CD14-positive monocyte (primary cell): ENCODE results near the gene GFOD1. TPM values are rescaled to one million over a fixed set of nuclear protein-coding genes. Genes with fewer than 3 reads are reported as not detected.

Experiments used
- DNase-seq, 3 donors: peaks; one replicate each; pipeline ENCODE4 v3.0.0-alpha.2; 2011 to 2022
- H2AFZ ChIP-seq: 2 replicates; pipeline ENCODE4 v1.6.0; 2012; ENCODE audit warnings: mild to moderate bottlenecking, low read depth, low read length, inconsistent platforms; ENCODE audit not compliant: insufficient read depth, poor library complexity, severe bottlenecking
- H3K27ac ChIP-seq, 2 donors: 1 replicate in 1 of 2; 2 replicates in 1 of 2; pipeline ENCODE4 v1.5.1; 2012 to 2013; ENCODE audit warnings: low read length in 2 of 2, control low read depth in 1 of 2, inconsistent platforms in 1 of 2, low read depth in 1 of 2, mild to moderate bottlenecking in 1 of 2
- H3K27me3 ChIP-seq, 2 donors: one replicate each; pipeline versions ENCODE4 v1.6.0 to v1.6.1; 2011 to 2013; ENCODE audit warnings: low read length in 2 of 2; ENCODE audit not compliant: control insufficient read depth in 2 of 2, insufficient read depth in 2 of 2
- H3K36me3 ChIP-seq, 2 donors: replicated peaks in 1 of 2; 1 replicate in 1 of 2; 2 replicates in 1 of 2; pipeline versions ENCODE4 v1.5.1 to v1.6.1; 2012 to 2013; ENCODE audit warnings: low read length in 2 of 2, control low read depth in 1 of 2, inconsistent platforms in 1 of 2, mild to moderate bottlenecking in 1 of 2; ENCODE audit not compliant: insufficient read depth in 2 of 2, control insufficient read depth in 1 of 2
- H3K4me1 ChIP-seq, 2 donors: 1 replicate in 1 of 2; 2 replicates in 1 of 2; pipeline versions ENCODE4 v1.5.1 to v1.6.1; 2012 to 2013; ENCODE audit warnings: low read length in 2 of 2, control low read depth in 1 of 2, inconsistent platforms in 1 of 2, mild to moderate bottlenecking in 1 of 2, moderate library complexity in 1 of 2; ENCODE audit not compliant: insufficient read depth in 2 of 2, control insufficient read depth in 1 of 2
- H3K4me2 ChIP-seq: replicated peaks from 2 replicates; pipeline ENCODE3; 2012; ENCODE audit warnings: low read length, moderate library complexity, mild to moderate bottlenecking; ENCODE audit not compliant: poor library complexity, severe bottlenecking; ENCODE audit errors: extremely low read depth
- H3K4me3 ChIP-seq, 3 experiments: fragments of 200-600 bp in 1 of 3; sonication (generic) in 1 of 3; replicated peaks in 1 of 3; 1 replicate in 2 of 3; 2 replicates in 1 of 3; pipeline ENCODE4 v1.5.1; 2011 to 2013; ENCODE audit warnings: low read length in 3 of 3, mild to moderate bottlenecking in 3 of 3, control low read depth in 2 of 3, low read depth in 2 of 3, inconsistent platforms in 1 of 3, moderate library complexity in 1 of 3
- H3K79me2 ChIP-seq: 2 replicates; pipeline ENCODE4 v1.6.0; 2012; ENCODE audit warnings: mild to moderate bottlenecking, control low read depth, inconsistent platforms, low read length, moderate library complexity; ENCODE audit not compliant: insufficient read depth
- H3K9ac ChIP-seq: 2 replicates; pipeline ENCODE4 v1.6.0; 2017; ENCODE audit warnings: low read length, mild to moderate bottlenecking; ENCODE audit not compliant: insufficient read depth, poor library complexity, severe bottlenecking
- H3K9me3 ChIP-seq, 2 donors: replicated peaks in 1 of 2; 1 replicate in 1 of 2; 2 replicates in 1 of 2; pipeline versions ENCODE4 v1.5.1 to v1.6.1; 2012 to 2013; ENCODE audit warnings: low read length in 2 of 2, control low read depth in 1 of 2; ENCODE audit not compliant: control insufficient read depth in 1 of 2, insufficient read depth in 1 of 2
- H4K20me1 ChIP-seq: 2 replicates; pipeline ENCODE4 v1.6.0; 2012; ENCODE audit warnings: mild to moderate bottlenecking, low read length, control low read depth, moderate library complexity; ENCODE audit not compliant: insufficient read depth
- H3K27ac Mint-ChIP-seq, 7 donors: one replicate each; pipeline ENCODE4 v1.8.0; 2020; ENCODE audit warnings: mild to moderate bottlenecking in 7 of 7, mixed read lengths in 7 of 7, moderate library complexity in 6 of 7, inconsistent platforms in 2 of 7
- H3K27me3 Mint-ChIP-seq, 3 donors: one replicate each; pipeline ENCODE4 v1.8.0; 2021 to 2022; ENCODE audit warnings: low read depth in 3 of 3, mild to moderate bottlenecking in 3 of 3, mixed read lengths in 3 of 3, moderate library complexity in 3 of 3, inconsistent platforms in 1 of 3
- H3K36me3 Mint-ChIP-seq, 2 donors: one replicate each; pipeline ENCODE4 v1.8.0; 2020; ENCODE audit warnings: mixed read lengths in 2 of 2, inconsistent platforms in 1 of 2, mild to moderate bottlenecking in 1 of 2
- H3K4me1 Mint-ChIP-seq: one replicate; pipeline ENCODE4 v1.8.0; 2020; ENCODE audit warnings: mild to moderate bottlenecking, mixed read lengths
- H3K4me3 Mint-ChIP-seq, 2 donors: one replicate each; pipeline ENCODE4 v1.8.0; 2020; ENCODE audit warnings: mild to moderate bottlenecking in 2 of 2, mixed read lengths in 2 of 2, moderate library complexity in 1 of 2
- H3K9me3 Mint-ChIP-seq, 7 donors: one replicate each; pipeline ENCODE4 v1.8.0; 2020 to 2022; ENCODE audit warnings: mixed read lengths in 7 of 7, mild to moderate bottlenecking in 6 of 7, moderate library complexity in 6 of 7, inconsistent platforms in 2 of 7
- CTCF ChIP-seq: fragments of 200-600 bp; IDR thresholded peaks from one replicate; pipeline ENCODE4 v1.8.0; 2022; ENCODE audit warnings: antibody characterized with exemption, mild to moderate bottlenecking
- WGBS: methylation state at CpG from one replicate; pipeline ENCODE4 v1.1.5; 2013; ENCODE audit warnings: missing lambda C conversion rate; ENCODE audit not compliant: insufficient coverage; 5-methylcytosine and 5-hydroxymethylcytosine counted together
- intact Hi-C, 2 donors: fragments of 100-400 bp; cut with micrococcal nuclease; formaldehyde crosslinking; loops; one replicate each; pipeline versions ENCODE4 v1.15.0 to v1.15.1; 2023
- polyA plus RNA-seq, 3 donors: library from polyadenylated mRNA; depleted of rRNA in 1 of 3; unstranded in 2 of 3; stranded (reverse) in 1 of 3; fragments of 300-500 nt in 2 of 3; fragments of >200 nt in 1 of 3; fragmentation: Illumina TruSeq in 2 of 3; gene quantifications; 1 replicate in 2 of 3; 2 replicates in 1 of 3; pipeline ENCODE4 v1.2.3, GENCODE V29; 2012 to 2021

The GFOD1 gene
- polyA plus RNA-seq, 3 donors: 2.4 to 8.7 (median 2.4) TPM

GRCh38 chr6:13451181-13451895 is 36.1 kb downstream of the GFOD1 start:
- peaks cover 0 to 5% (median 0%) of the 10 kb centered on the region in 7 donors for H3K9me3 Mint-ChIP-seq

GRCh38 chr6:13450628-13451027 is 36.8 kb downstream of the GFOD1 start:
- Histone ChIP-seq H2AFZ (no peak overlapping the region), H3K4me2 (no peak overlapping the region), H3K4me3 (no peak overlapping the region), H3K9ac (no peak overlapping the region), H3K27me3 (no peaks in the 10 kb centered on the region), H3K4me1 (peaks cover 34 to 36% of the 10 kb centered on the region in 2 donors), H3K79me2 (no peaks in the 10 kb centered on the region), H3K36me3 (peaks cover 0 to 18% of the 10 kb centered on the region in 2 donors), H3K27ac (no peak overlapping the region), H4K20me1 (no peaks in the 10 kb centered on the region), H3K9me3 (no peaks in the 10 kb centered on the region)
- no peak for DNase-seq
- H3K4me3 Mint-ChIP-seq: no peak overlapping the region
- peaks cover 23 to 25% of the 10 kb centered on the region in 2 donors for H3K36me3 Mint-ChIP-seq
- H3K4me1 Mint-ChIP-seq: peaks cover 40% of the 10 kb centered on the region
- H3K9me3 Mint-ChIP-seq: peaks cover 0 to 5% (median 0%) of the 10 kb centered on the region in 7 donors
- intact Hi-C loops: loop anchor here (5.0 to 10.0 kb wide), 4 partner anchors 37 to 116 kb away; partner anchors contain the start of gene GFOD1 (in 2 of the 2)
- H3K27ac Mint-ChIP-seq: no peak overlapping the region
- 100% methylated on average over 3 of the region's 6 CpGs for WGBS
- TF ChIP-seq CTCF: no peak
- H3K27me3 Mint-ChIP-seq: peaks cover 0 to 2% (median 0%) of the 10 kb centered on the region in 3 donors

More at GRCh38 chr6:13451181-13451895, 36.1 kb downstream of the GFOD1 start:
- Histone ChIP-seq H3K27me3 (no peaks in the 10 kb centered on the region), H3K4me3 (no peak overlapping the region), H3K27ac (no peak overlapping the region), H2AFZ (no peak overlapping the region), H3K9ac (no peak overlapping the region), H3K4me1 (peaks cover 34 to 36% of the 10 kb centered on the region in 2 donors), H4K20me1 (no peaks in the 10 kb centered on the region), H3K79me2 (no peaks in the 10 kb centered on the region), H3K36me3 (peaks cover 0 to 18% of the 10 kb centered on the region in 2 donors), H3K9me3 (no peaks in the 10 kb centered on the region), H3K4me2 (no peak overlapping the region)
- H3K36me3 Mint-ChIP-seq: peaks cover 23% of the 10 kb centered on the region in 2 donors
- TF ChIP-seq CTCF: no peak
- H3K4me3 Mint-ChIP-seq: no peak overlapping the region
- intact Hi-C loops: loop anchor here (5.0 to 10.0 kb wide), 4 partner anchors 36 to 117 kb away; partner anchors contain the start of gene GFOD1 (in 2 of the 2)
- DNase-seq: no peak
- peak overlapping the region in 2 of 7 donors; percentile 10 to 35 for H3K27ac Mint-ChIP-seq
- 98% methylated on average over 15 of the region's 15 CpGs for WGBS
- peaks cover 0 to 2% (median 0%) of the 10 kb centered on the region in 3 donors for H3K27me3 Mint-ChIP-seq
- H3K4me1 Mint-ChIP-seq: peaks cover 37% of the 10 kb centered on the region
